H1 (cell line): ENCODE data around the gene CLDN16. TPM values are rescaled to one million over a fixed set of nuclear protein-coding genes. Genes with fewer than 3 reads are reported as not detected.

ENCODE experiments used
- CTCF ChIA-PET: fragments of 300-600 bp; sonication (Branson Sonifier 250); formaldehyde crosslinking; loops from one replicate; lab custom pipeline; 2021; ENCODE audit not compliant: partially characterized antibody; lab: Charles Lee
- POLR2A ChIA-PET: fragments of 300-600 bp; sonication (Branson Sonifier 250); formaldehyde crosslinking; loops from one replicate; lab custom pipeline; 2021; ENCODE audit warnings: inconsistent platforms; ENCODE audit not compliant: partially characterized antibody; lab: Charles Lee
- DNase-seq, 2 experiments: peaks; one replicate each; pipeline versions ENCODE4 v3.0.0 to v3.0.0-alpha.2; 2010 to 2022; ENCODE audit warnings: low spot score in 2 of 2, low read depth in 1 of 2, mixed read lengths in 1 of 2
- FAIRE-seq: peaks from 2 replicates; lab custom pipeline; 2011; peaks lifted over from hg19 to GRCh38; lab: Jason Lieb, UNC
- H2AFZ ChIP-seq: 2 replicates; pipeline ENCODE4 v1.8.1; 2012; ENCODE audit warnings: low read length, inconsistent platforms
- H2AK5ac ChIP-seq: 2 replicates; pipeline ENCODE4 v1.6.1; 2013; ENCODE audit warnings: low read depth, low read length
- H2BK120ac ChIP-seq: replicated peaks from 2 replicates; pipeline ENCODE3; 2013; ENCODE audit warnings: low read depth, low read length, inconsistent platforms
- H2BK12ac ChIP-seq: 2 replicates; pipeline ENCODE4 v1.6.1; 2013; ENCODE audit warnings: low read depth, low read length
- H2BK15ac ChIP-seq: 2 replicates; pipeline ENCODE4 v1.6.1; 2013; ENCODE audit warnings: low read length
- H2BK20ac ChIP-seq: 2 replicates; pipeline ENCODE4 v1.6.1; 2013; ENCODE audit warnings: low read length
- H2BK5ac ChIP-seq: 2 replicates; pipeline ENCODE4 v1.6.1; 2013; ENCODE audit warnings: low read depth, low read length
- H3K14ac ChIP-seq: 2 replicates; pipeline ENCODE4 v1.6.1; 2013; ENCODE audit warnings: inconsistent platforms; ENCODE audit not compliant: insufficient read length
- H3K18ac ChIP-seq: 2 replicates; pipeline ENCODE4 v1.6.1; 2013; ENCODE audit warnings: low read length; ENCODE audit errors: extremely low read depth
- H3K23ac ChIP-seq: 2 replicates; pipeline ENCODE4 v1.6.1; 2013; ENCODE audit warnings: inconsistent platforms; ENCODE audit not compliant: insufficient read length
- H3K23me2 ChIP-seq: 2 replicates; pipeline ENCODE4 v1.6.1; 2013; ENCODE audit warnings: low read depth, low read length
- H3K27ac ChIP-seq: 2 replicates; pipeline ENCODE4 v1.6.1; 2011; ENCODE audit warnings: low read depth, low read length, inconsistent platforms
- H3K27me3 ChIP-seq, 4 experiments: replicated peaks in 1 of 4; 1 replicate in 1 of 4; 2 replicates in 3 of 4; pipeline versions ENCODE4 v1.6.1 to v1.8.1; 2011 to 2013; ENCODE audit warnings: low read length in 3 of 4, mild to moderate bottlenecking in 3 of 4, inconsistent platforms in 2 of 4, mixed read lengths in 2 of 4, moderate library complexity in 1 of 4; ENCODE audit not compliant: control insufficient read depth in 3 of 4, insufficient read depth in 3 of 4; ENCODE audit errors: extremely low read depth in 1 of 4
- H3K36me3 ChIP-seq, 4 experiments: 2 replicates each; pipeline versions ENCODE4 v1.6.1 to v1.8.1; 2011 to 2013; ENCODE audit warnings: mild to moderate bottlenecking in 4 of 4, low read length in 3 of 4, moderate library complexity in 2 of 4, control low read depth in 1 of 4, inconsistent platforms in 1 of 4; ENCODE audit not compliant: insufficient read depth in 4 of 4, control insufficient read depth in 2 of 4
- H3K4ac ChIP-seq: replicated peaks from 2 replicates; pipeline ENCODE3; 2013; ENCODE audit warnings: low read length, low read depth, mixed read lengths, inconsistent platforms; ENCODE audit not compliant: insufficient read length
- H3K4me1 ChIP-seq, 4 experiments: replicated peaks in 1 of 4; 1 replicate in 1 of 4; 2 replicates in 3 of 4; pipeline versions ENCODE4 v1.6.1 to v1.8.1; 2011 to 2013; ENCODE audit warnings: low read length in 3 of 4, inconsistent platforms in 2 of 4, mixed read lengths in 1 of 4; ENCODE audit not compliant: insufficient read depth in 4 of 4, control insufficient read depth in 3 of 4
- H3K4me2 ChIP-seq, 2 experiments: 2 replicates each; pipeline versions ENCODE4 v1.6.1 to v1.8.1; 2011 to 2013; ENCODE audit warnings: low read depth in 2 of 2, low read length in 2 of 2, control low read depth in 1 of 2, inconsistent platforms in 1 of 2, mild to moderate bottlenecking in 1 of 2; ENCODE audit not compliant: insufficient read depth in 1 of 2
- H3K4me3 ChIP-seq, 4 experiments: fragments of 200-600, 300-600 bp in 1 of 4; sonication (generic), shearing (Covaris generic), sonication (Bioruptor Twin) in 1 of 4; 2 replicates each; pipeline versions ENCODE4 v1.5.1 to v1.8.1; 2011 to 2016; ENCODE audit warnings: low read length in 4 of 4, low read depth in 3 of 4, control low read depth in 2 of 4, inconsistent platforms in 2 of 4, mild to moderate bottlenecking in 2 of 4, mixed read lengths in 1 of 4, moderate library complexity in 1 of 4; ENCODE audit not compliant: insufficient read depth in 2 of 4; ENCODE audit errors: extremely low read depth in 1 of 4
- H3K56ac ChIP-seq: replicated peaks from 2 replicates; pipeline ENCODE3; 2013; ENCODE audit warnings: low read depth, mild to moderate bottlenecking, mixed read lengths, low read length, inconsistent platforms; ENCODE audit not compliant: insufficient read length
- H3K79me1 ChIP-seq: 2 replicates; pipeline ENCODE4 v1.6.1; 2013; ENCODE audit warnings: low read depth, low read length, control low read depth
- H3K79me2 ChIP-seq, 2 experiments: 2 replicates each; pipeline versions ENCODE4 v1.6.1 to v1.8.1; 2012 to 2013; ENCODE audit warnings: low read length in 2 of 2, mild to moderate bottlenecking in 2 of 2, inconsistent platforms in 1 of 2; ENCODE audit not compliant: insufficient read depth in 2 of 2, control insufficient read depth in 1 of 2
- H3K9ac ChIP-seq, 4 experiments: replicated peaks in 1 of 4; 1 replicate in 1 of 4; 2 replicates in 3 of 4; pipeline versions ENCODE4 v1.6.1 to v1.8.1; 2011 to 2013; ENCODE audit warnings: low read depth in 3 of 4, low read length in 3 of 4, control low read depth in 2 of 4, mild to moderate bottlenecking in 2 of 4, moderate library complexity in 2 of 4, inconsistent platforms in 1 of 4; ENCODE audit errors: extremely low read depth in 1 of 4
- H3K9me3 ChIP-seq, 2 experiments: 2 replicates each; pipeline versions ENCODE4 v1.6.1 to v1.8.1; 2012 to 2013; ENCODE audit warnings: mild to moderate bottlenecking in 2 of 2, moderate library complexity in 2 of 2, control low read depth in 1 of 2, inconsistent platforms in 1 of 2, low read depth in 1 of 2, low read length in 1 of 2, mixed read lengths in 1 of 2; ENCODE audit not compliant: insufficient read depth in 2 of 2
- H4K20me1 ChIP-seq, 2 experiments: replicated peaks in 1 of 2; 2 replicates each; pipeline versions ENCODE3 to v1.8.1; 2011 to 2013; ENCODE audit warnings: inconsistent platforms in 2 of 2, low read length in 2 of 2, mild to moderate bottlenecking in 1 of 2; ENCODE audit not compliant: insufficient read depth in 2 of 2, control insufficient read depth in 1 of 2
- H4K5ac ChIP-seq: 2 replicates; pipeline ENCODE4 v1.6.1; 2013; ENCODE audit warnings: low read length, low read depth, mixed read lengths, inconsistent platforms; ENCODE audit not compliant: insufficient read length
- H4K8ac ChIP-seq: 2 replicates; pipeline ENCODE4 v1.8.0; 2013; ENCODE audit warnings: mild to moderate bottlenecking, moderate library complexity, low read length, inconsistent platforms; ENCODE audit not compliant: insufficient read depth; ENCODE audit errors: extremely low read depth
- H4K91ac ChIP-seq: replicated peaks from 2 replicates; pipeline ENCODE3; 2013; ENCODE audit warnings: low read length, mixed read lengths, inconsistent platforms; ENCODE audit not compliant: insufficient read length
- CBX8 ChIP-seq: fragments of 300-800, 300-1000 bp; sonication (generic); IDR thresholded peaks from 2 replicates; pipeline ENCODE4 v1.7.1; 2016; ENCODE audit warnings: low read depth, low read length, borderline replicate concordance
- CREB1 ChIP-seq: IDR thresholded peaks from 2 replicates; pipeline ENCODE4 v1.6.1; 2012; ENCODE audit warnings: inconsistent platforms
- CTCF ChIP-seq, 3 experiments: IDR thresholded peaks; 1 replicate in 2 of 3; 2 replicates in 1 of 3; pipeline versions ENCODE4 v1.5.1 to v1.6.1; 2011; ENCODE audit warnings: low read length in 3 of 3, mild to moderate bottlenecking in 3 of 3, inconsistent platforms in 2 of 3, low read depth in 1 of 3, moderate library complexity in 1 of 3; ENCODE audit not compliant: insufficient read depth in 1 of 3; ENCODE audit errors: control extremely low read depth in 1 of 3
- EP300 ChIP-seq, 2 experiments: IDR thresholded peaks; 1 replicate in 1 of 2; 2 replicates in 1 of 2; pipeline ENCODE4 v1.6.1; 2011 to 2012; ENCODE audit warnings: low read depth in 2 of 2, low read length in 2 of 2, mild to moderate bottlenecking in 2 of 2, borderline replicate concordance in 1 of 2, inconsistent platforms in 1 of 2, moderate library complexity in 1 of 2
- MAX ChIP-seq: IDR thresholded peaks from 2 replicates; pipeline ENCODE4 v1.6.1; 2012; ENCODE audit warnings: inconsistent platforms
- POLR2A ChIP-seq, 2 experiments: IDR thresholded peaks; 1 replicate in 1 of 2; 2 replicates in 1 of 2; pipeline ENCODE4 v1.6.1; 2011; ENCODE audit warnings: low read depth in 2 of 2, low read length in 2 of 2, mild to moderate bottlenecking in 2 of 2; ENCODE audit errors: control extremely low read depth in 1 of 2
- RAD21 ChIP-seq, 2 experiments: IDR thresholded peaks in 1 of 2; conservative IDR thresholded peaks in 1 of 2; 2 replicates each; pipeline ENCODE4 v1.6.1; 2011; ENCODE audit warnings: low read depth in 2 of 2, low read length in 2 of 2, improper control_type of control experiment in 1 of 2, inconsistent platforms in 1 of 2, mild to moderate bottlenecking in 1 of 2, moderate library complexity in 1 of 2
- SIRT6 ChIP-seq: IDR thresholded peaks from one replicate; pipeline ENCODE4 v1.7.1; 2012; ENCODE audit warnings: low read length, inconsistent platforms
- SP2 ChIP-seq: IDR thresholded peaks from 2 replicates; pipeline ENCODE4 v1.6.1; 2012; ENCODE audit warnings: mild to moderate bottlenecking, low read length, inconsistent platforms
- SRF ChIP-seq: IDR thresholded peaks from 2 replicates; pipeline ENCODE4 v1.6.1; 2011; ENCODE audit warnings: mild to moderate bottlenecking, low read depth, low read length, moderate library complexity
- TBP ChIP-seq: IDR thresholded peaks from 2 replicates; pipeline ENCODE4 v1.6.1; 2011; ENCODE audit warnings: low read depth, low read length, improper control_type of control experiment
- YY1 ChIP-seq: IDR thresholded peaks from 2 replicates; pipeline ENCODE4 v1.6.1; 2011; ENCODE audit warnings: low read depth, mild to moderate bottlenecking, low read length
- WGBS, 2 experiments: shearing (Covaris generic) in 1 of 2; methylation state at CpG; one replicate each; pipeline versions ENCODE4 v1.1.6 to v1.1.7; 2013 to 2015; ENCODE audit warnings: low lambda C conversion rate in 2 of 2, mixed read lengths in 2 of 2, inconsistent platforms in 1 of 2, low coverage in 1 of 2, missing lambda C conversion rate in 1 of 2; ENCODE audit not compliant: insufficient replicate concordance in 2 of 2, insufficient coverage in 1 of 2, insufficient read length in 1 of 2; ENCODE audit errors: extremely low coverage in 1 of 2, missing lambda C conversion rate in 1 of 2; 5-methylcytosine and 5-hydroxymethylcytosine counted together
- polyA plus RNA-seq, 7 experiments: library from polyadenylated mRNA; depleted of rRNA in 3 of 7; stranded (reverse) in 5 of 7; unstranded in 2 of 7; fragments of >200 nt in 5 of 7; fragments of 200-250 nt in 2 of 7; gene quantifications; 1 replicate in 5 of 7; 2 replicates in 1 of 7; 4 replicates in 1 of 7; pipeline versions ENCODE4 v1.2.1 to v1.2.3, GENCODE V29; 2011 to 2013; ENCODE audit warnings: missing spikeins in 2 of 7, mixed read lengths in 2 of 7
- total RNA-seq: library from RNA; stranded (reverse); fragmentation: NEBNext Ultra II Directional; extraction: Animal tissue kit (Norgen Biotek cat#: 25700); gene quantifications from 2 replicates; pipeline ENCODE4 v1.2.1, GENCODE V29; 2021

The CLDN16 gene
- total and polyA plus RNA-seq, 2 of the 8 experiments (the other 6 are each of a cell fraction or from before 2014, with no cell fraction given): not detected

- no peak overlapping the region for H2AK5ac ChIP-seq
- no peaks in the 10 kb centered on the region for H3K79me1 ChIP-seq
- no peaks in the 10 kb centered on the region for H3K23me2 ChIP-seq
- FAIRE-seq (no peak), DNase-seq (no peak)
- ChIA-PET POLR2A (no interaction called here), CTCF (interaction anchor here (0.6 to 2.9 kb wide), 25 partner anchors 9 to 427 kb away, joined by 3 to 22 read pairs (median 4); partner anchors contain the start of gene CLDN1)
- H3K36me3 ChIP-seq: no peaks in the 10 kb centered on the region
- no peaks in the 10 kb centered on the region for H4K20me1 ChIP-seq
- H3K27ac ChIP-seq: no peak overlapping the region
- no peak overlapping the region for H4K91ac ChIP-seq
- H3K4me1 ChIP-seq: peaks cover 0 to 3% (median 0%) of the 10 kb centered on the region in 4 experiments; a peak in 1 of 7 replicates
- no peak overlapping the region for H3K14ac ChIP-seq
- no peak overlapping the region for H3K4ac ChIP-seq
- WGBS, 2 experiments: 67% methylated on average over 2 of the region's 2 CpGs; no CpG with 5 or more reads in 1 of the 2 experiments
- no peak overlapping the region for H3K56ac ChIP-seq
- no peak overlapping the region for H3K23ac ChIP-seq
- no peak overlapping the region for H4K8ac ChIP-seq
- H4K5ac ChIP-seq: no peak overlapping the region
- H3K79me2 ChIP-seq: no peaks in the 10 kb centered on the region
- no peak overlapping the region for H3K9ac ChIP-seq
- H2AFZ ChIP-seq: no peak overlapping the region
- H3K9me3 ChIP-seq: no peaks in the 10 kb centered on the region
- no peak overlapping the region for H3K4me3 ChIP-seq
- H2BK5ac ChIP-seq: no peak overlapping the region
- no peak overlapping the region for H3K18ac ChIP-seq
- H2BK15ac ChIP-seq: no peak overlapping the region
- no peaks in the 10 kb centered on the region for H3K27me3 ChIP-seq
- no peak overlapping the region for H2BK12ac ChIP-seq
- H3K4me2 ChIP-seq: no peak overlapping the region
- H2BK20ac ChIP-seq: no peak overlapping the region
- no peak overlapping the region for H2BK120ac ChIP-seq
- TF ChIP-seq YY1: no peak
- peak in 2 of 3 experiments; percentile 46 to 48; a peak in 3 of 4 replicates for TF ChIP-seq CTCF (IDR thresholded peaks at IDR 0.05; ENCODE audit: control extremely low read depth in 1 of 3, insufficient read depth in 1 of 3, low read depth in 1 of 3, low read length in 3 of 3)
- no peak for TF ChIP-seq POLR2A (IDR thresholded peaks at IDR 0.05; ENCODE audit: control extremely low read depth in 1 of 2, low read depth in 2 of 2, low read length in 2 of 2)
- TF ChIP-seq CBX8: no peak
- TF ChIP-seq SP2: no peak
- no peak for TF ChIP-seq SRF
- no peak for TF ChIP-seq CREB1
- TF ChIP-seq MAX: no peak
- peak; percentile 72 to 74 for TF ChIP-seq RAD21 (IDR thresholded peaks at IDR 0.05 in 1 of 2, conservative IDR thresholded peaks at IDR 0.05 in 1 of 2; ENCODE audit: low read depth in 2 of 2, low read length in 2 of 2)
- no peak for TF ChIP-seq EP300 (IDR thresholded peaks at IDR 0.05; ENCODE audit: borderline replicate concordance in 1 of 2, low read depth in 2 of 2, low read length in 2 of 2)
- TF ChIP-seq SIRT6: no peak
- no peak for TF ChIP-seq TBP
These were observed 3.6 kb upstream of the CLDN16 start for GRCh38 chr3:190384309-190384756.
